ENCODE results near the gene GALNT10.

The GALNT10 gene

DNA sequence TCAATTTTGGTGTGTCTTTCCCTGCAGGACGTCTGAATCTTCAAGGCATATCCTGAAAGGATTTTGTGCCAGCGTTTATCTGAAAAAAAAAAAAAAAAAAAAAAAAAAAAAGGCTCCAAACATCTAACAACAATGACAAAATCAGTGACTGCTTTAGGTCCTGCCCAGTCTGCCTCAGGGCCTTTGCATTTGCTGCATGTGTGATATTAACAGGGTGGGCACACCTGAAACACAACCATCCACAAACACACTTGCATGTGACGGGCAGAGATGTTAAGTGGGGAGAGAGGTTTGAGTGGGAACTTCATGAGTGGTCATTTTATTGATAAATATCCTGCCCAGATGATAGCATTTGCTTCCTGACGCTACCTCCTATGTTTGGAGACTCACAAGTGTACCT, 172.9 kb downstream of the GALNT10 start:
- Histone ChIP-seq H3K27me3 (ENCODE audit: control insufficient read depth in 3 of 3, insufficient read depth in 3 of 3, low read depth in 1 of 3, low read length in 3 of 3) (no peaks in the 10 kb centered on the region), H3K14ac (ENCODE audit: low read length) (no peak overlapping the region), H3K4me3 (ENCODE audit: low read length in 2 of 2) (no peak overlapping the region), H2AK5ac (ENCODE audit: low read depth, low read length) (no peak overlapping the region), H2BK12ac (ENCODE audit: low read length) (no peak overlapping the region), H4K91ac (ENCODE audit: low read depth, low read length, poor library complexity) (no peak overlapping the region), H3K4me1 (ENCODE audit: control insufficient read depth in 2 of 2, insufficient read depth in 1 of 2, low read depth in 1 of 2, low read length in 2 of 2) (peaks cover 9 to 14% of the 10 kb centered on the region in 2 donors), H3K9ac (ENCODE audit: low read depth, low read length, poor library complexity) (no peak overlapping the region), H2BK15ac (ENCODE audit: low read length) (no peak overlapping the region), H3K27ac (replicated peaks; ENCODE audit: low read length) (no peak overlapping the region), H2AFZ (ENCODE audit: low read length) (no peak overlapping the region), H3K4ac (ENCODE audit: low read length) (no peak overlapping the region), H3K18ac (ENCODE audit: low read length) (no peak overlapping the region), H3K4me2 (ENCODE audit: insufficient read depth, low read length, poor library complexity, severe bottlenecking) (no peak overlapping the region), H2BK5ac (ENCODE audit: low read length) (no peak overlapping the region), H3K36me3 (replicated peaks in 1 of 2; ENCODE audit: control insufficient read depth in 2 of 2, insufficient read depth in 2 of 2, low read length in 2 of 2) (no peaks in the 10 kb centered on the region), H4K8ac (ENCODE audit: low read depth, low read length) (no peak overlapping the region), H3K79me1 (ENCODE audit: low read depth, low read length) (no peaks in the 10 kb centered on the region), H3K9me3 (replicated peaks in 1 of 2; ENCODE audit: control insufficient read depth in 2 of 2, insufficient read depth in 1 of 2, low read depth in 1 of 2, low read length in 2 of 2) (no peaks in the 10 kb centered on the region), H3K23ac (ENCODE audit: low read depth, low read length, poor library complexity) (no peak overlapping the region), H2BK120ac (ENCODE audit: low read depth, low read length) (no peak overlapping the region)
- WGBS, 2 donors (ENCODE audit: extremely low coverage in 2 of 2, insufficient read length in 2 of 2, insufficient replicate concordance in 1 of 2): no CpG with 5 or more reads among the region's 4 CpGs
- no peak for DNase-seq (ENCODE audit: low spot score)

DNA sequence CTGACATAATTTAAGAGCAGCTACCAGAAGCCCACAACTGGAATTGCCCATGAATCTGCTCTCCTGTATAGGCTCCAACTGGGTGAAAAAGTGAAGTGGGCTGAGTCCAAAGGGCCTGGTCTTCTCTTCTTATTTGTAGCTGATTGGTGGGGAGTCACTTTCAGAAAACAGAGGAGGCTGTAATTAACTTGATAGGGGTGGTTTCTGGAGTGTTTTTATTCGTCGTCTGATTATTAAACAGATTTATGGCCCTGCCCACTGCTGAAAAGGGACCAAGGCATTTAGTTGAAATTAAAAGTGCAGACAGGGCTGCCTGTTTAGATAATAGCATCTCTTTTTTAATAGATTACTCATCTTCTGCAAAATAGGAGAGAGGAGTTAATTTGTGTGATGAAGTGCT, 174.2 kb downstream of the GALNT10 start:
- Histone ChIP-seq H2AFZ (ENCODE audit: low read length) (no peak overlapping the region), H3K14ac (ENCODE audit: low read length) (no peak overlapping the region), H4K8ac (ENCODE audit: low read depth, low read length) (no peak overlapping the region), H3K36me3 (replicated peaks in 1 of 2; ENCODE audit: control insufficient read depth in 2 of 2, insufficient read depth in 2 of 2, low read length in 2 of 2) (no peaks in the 10 kb centered on the region), H3K27me3 (ENCODE audit: control insufficient read depth in 3 of 3, insufficient read depth in 3 of 3, low read depth in 1 of 3, low read length in 3 of 3) (no peaks in the 10 kb centered on the region), H3K27ac (replicated peaks; ENCODE audit: low read length) (no peak overlapping the region), H3K9ac (ENCODE audit: low read depth, low read length, poor library complexity) (no peak overlapping the region), H2BK5ac (ENCODE audit: low read length) (no peak overlapping the region), H2BK12ac (ENCODE audit: low read length) (no peak overlapping the region), H2AK5ac (ENCODE audit: low read depth, low read length) (no peak overlapping the region), H3K4ac (ENCODE audit: low read length) (no peak overlapping the region), H3K4me3 (ENCODE audit: low read length in 2 of 2) (no peak overlapping the region), H3K4me2 (ENCODE audit: insufficient read depth, low read length, poor library complexity, severe bottlenecking) (no peak overlapping the region), H3K23ac (ENCODE audit: low read depth, low read length, poor library complexity) (no peak overlapping the region), H3K4me1 (ENCODE audit: control insufficient read depth in 2 of 2, insufficient read depth in 1 of 2, low read depth in 1 of 2, low read length in 2 of 2) (peaks cover 6 to 23% of the 10 kb centered on the region in 2 donors), H3K79me1 (ENCODE audit: low read depth, low read length) (no peaks in the 10 kb centered on the region), H4K91ac (ENCODE audit: low read depth, low read length, poor library complexity) (no peak overlapping the region), H3K9me3 (replicated peaks in 1 of 2; ENCODE audit: control insufficient read depth in 2 of 2, insufficient read depth in 1 of 2, low read depth in 1 of 2, low read length in 2 of 2) (no peaks in the 10 kb centered on the region), H3K18ac (ENCODE audit: low read length) (no peak overlapping the region), H2BK120ac (ENCODE audit: low read depth, low read length) (no peak overlapping the region), H2BK15ac (ENCODE audit: low read length) (no peak overlapping the region)
- no peak for DNase-seq (ENCODE audit: low spot score)
- no CpG with 5 or more reads among the region's 2 CpGs for WGBS, 2 donors (ENCODE audit: extremely low coverage in 2 of 2, insufficient read length in 2 of 2, insufficient replicate concordance in 1 of 2)

DNA sequence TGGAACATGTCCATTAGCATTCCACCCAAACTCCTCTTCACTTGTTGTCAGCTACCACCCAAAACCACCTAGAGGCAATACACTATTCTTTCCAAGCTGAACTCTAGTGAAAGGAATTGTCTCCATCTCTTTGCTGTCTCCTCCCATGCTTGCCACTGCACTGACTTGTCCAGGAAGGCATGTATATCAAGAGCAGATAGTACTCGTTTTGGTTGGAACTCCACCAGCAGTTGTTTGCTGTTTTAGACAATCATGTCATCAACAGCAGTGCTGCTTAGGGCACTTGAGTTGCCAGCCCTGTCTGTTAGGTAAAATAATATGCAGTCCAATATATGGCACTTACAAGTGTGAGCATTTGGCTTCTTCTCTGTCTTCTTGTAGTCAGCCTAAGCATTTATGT, 175.3 kb downstream of the GALNT10 start:
- Histone ChIP-seq H3K27me3 (ENCODE audit: control insufficient read depth in 3 of 3, insufficient read depth in 3 of 3, low read depth in 1 of 3, low read length in 3 of 3) (no peaks in the 10 kb centered on the region), H3K36me3 (replicated peaks in 1 of 2; ENCODE audit: control insufficient read depth in 2 of 2, insufficient read depth in 2 of 2, low read length in 2 of 2) (no peaks in the 10 kb centered on the region), H3K79me1 (ENCODE audit: low read depth, low read length) (no peaks in the 10 kb centered on the region), H2AK5ac (ENCODE audit: low read depth, low read length) (no peak overlapping the region), H2BK120ac (ENCODE audit: low read depth, low read length) (no peak overlapping the region), H3K9ac (ENCODE audit: low read depth, low read length, poor library complexity) (no peak overlapping the region), H3K4me3 (ENCODE audit: low read length in 2 of 2) (no peak overlapping the region), H3K14ac (ENCODE audit: low read length) (no peak overlapping the region), H3K27ac (replicated peaks; ENCODE audit: low read length) (no peak overlapping the region), H3K9me3 (replicated peaks in 1 of 2; ENCODE audit: control insufficient read depth in 2 of 2, insufficient read depth in 1 of 2, low read depth in 1 of 2, low read length in 2 of 2) (no peaks in the 10 kb centered on the region), H3K23ac (ENCODE audit: low read depth, low read length, poor library complexity) (no peak overlapping the region), H3K4me1 (ENCODE audit: control insufficient read depth in 2 of 2, insufficient read depth in 1 of 2, low read depth in 1 of 2, low read length in 2 of 2) (peaks cover 15 to 32% of the 10 kb centered on the region in 2 donors), H2BK5ac (ENCODE audit: low read length) (no peak overlapping the region), H2AFZ (ENCODE audit: low read length) (no peak overlapping the region), H4K91ac (ENCODE audit: low read depth, low read length, poor library complexity) (no peak overlapping the region), H4K8ac (ENCODE audit: low read depth, low read length) (no peak overlapping the region), H2BK15ac (ENCODE audit: low read length) (no peak overlapping the region), H3K4me2 (ENCODE audit: insufficient read depth, low read length, poor library complexity, severe bottlenecking) (no peak overlapping the region), H3K18ac (ENCODE audit: low read length) (no peak overlapping the region), H3K4ac (ENCODE audit: low read length) (no peak overlapping the region), H2BK12ac (ENCODE audit: low read length) (no peak overlapping the region)
- WGBS, 2 donors (ENCODE audit: extremely low coverage in 2 of 2, insufficient read length in 2 of 2, insufficient replicate concordance in 1 of 2): no CpG with 5 or more reads among the region's 1 CpG
- DNase-seq (ENCODE audit: low spot score): no peak

DNA sequence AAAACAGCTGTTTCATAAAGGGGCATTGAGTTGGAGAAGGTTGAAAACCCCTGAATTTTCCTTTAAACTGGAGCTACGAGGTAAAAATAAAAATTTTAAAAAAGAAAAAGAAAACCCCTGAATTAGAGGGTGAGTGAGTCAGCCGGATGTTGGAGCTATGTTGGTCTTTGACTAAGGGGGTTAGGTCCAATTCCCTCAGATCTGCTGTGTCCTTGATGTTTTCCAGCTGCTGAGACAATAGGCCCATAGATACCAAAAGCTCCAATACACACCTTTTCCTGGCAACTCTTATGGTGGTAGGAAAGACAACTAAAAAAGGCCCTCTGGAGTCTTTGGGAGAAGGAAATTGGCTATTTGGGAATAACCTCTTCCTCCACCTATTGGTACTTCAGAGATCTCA, 175.8 kb downstream of the GALNT10 start:
- Histone ChIP-seq H3K18ac (ENCODE audit: low read length) (no peak overlapping the region), H4K8ac (ENCODE audit: low read depth, low read length) (no peak overlapping the region), H3K36me3 (replicated peaks in 1 of 2; ENCODE audit: control insufficient read depth in 2 of 2, insufficient read depth in 2 of 2, low read length in 2 of 2) (no peaks in the 10 kb centered on the region), H2BK5ac (ENCODE audit: low read length) (no peak overlapping the region), H2AK5ac (ENCODE audit: low read depth, low read length) (no peak overlapping the region), H3K79me1 (ENCODE audit: low read depth, low read length) (no peaks in the 10 kb centered on the region), H2BK120ac (ENCODE audit: low read depth, low read length) (no peak overlapping the region), H3K14ac (ENCODE audit: low read length) (no peak overlapping the region), H3K9me3 (replicated peaks in 1 of 2; ENCODE audit: control insufficient read depth in 2 of 2, insufficient read depth in 1 of 2, low read depth in 1 of 2, low read length in 2 of 2) (no peaks in the 10 kb centered on the region), H3K4me2 (ENCODE audit: insufficient read depth, low read length, poor library complexity, severe bottlenecking) (no peak overlapping the region), H3K4ac (ENCODE audit: low read length) (no peak overlapping the region), H3K23ac (ENCODE audit: low read depth, low read length, poor library complexity) (no peak overlapping the region), H3K9ac (ENCODE audit: low read depth, low read length, poor library complexity) (no peak overlapping the region), H3K27ac (replicated peaks; ENCODE audit: low read length) (no peak overlapping the region), H2BK12ac (ENCODE audit: low read length) (no peak overlapping the region), H3K4me3 (ENCODE audit: low read length in 2 of 2) (no peak overlapping the region), H2BK15ac (ENCODE audit: low read length) (no peak overlapping the region), H3K4me1 (ENCODE audit: control insufficient read depth in 2 of 2, insufficient read depth in 1 of 2, low read depth in 1 of 2, low read length in 2 of 2) (peaks cover 14 to 32% of the 10 kb centered on the region in 2 donors), H4K91ac (ENCODE audit: low read depth, low read length, poor library complexity) (no peak overlapping the region), H3K27me3 (ENCODE audit: control insufficient read depth in 3 of 3, insufficient read depth in 3 of 3, low read depth in 1 of 3, low read length in 3 of 3) (no peaks in the 10 kb centered on the region), H2AFZ (ENCODE audit: low read length) (no peak overlapping the region)
- no CpG with 5 or more reads among the region's 2 CpGs for WGBS, 2 donors (ENCODE audit: extremely low coverage in 2 of 2, insufficient read length in 2 of 2, insufficient replicate concordance in 1 of 2)
- no peak for DNase-seq (ENCODE audit: low spot score)
